IMR-90 (cell line): ENCODE measurements around the gene MED12L. TPM values are rescaled to one million over a fixed set of nuclear protein-coding genes. Genes with fewer than 3 reads are reported as not detected.
A peak's percentile ranks its signal among the peaks of the same experiment; 100 is the strongest.

Experiments used
- ATAC-seq: fragments of 200-7000 bp; cut with Tn5 transposase; 2 replicates; pipeline ENCODE4 v1.9.1; 2020; ENCODE audit warnings: low read depth, mild to moderate bottlenecking, moderate library complexity
- BruUV-seq: library from RNA; stranded (reverse); fragments of 400-500 nt; replicated peaks from 2 replicates; lab custom pipeline; 2021; lab: Mats Ljungman, UMichigan
- CTCF ChIA-PET: fragments of 300-600 bp; formaldehyde crosslinking; extraction: SDS; loops from one replicate; lab custom pipeline; 2021; ENCODE audit warnings: antibody characterized with exemption; lab: Yijun Ruan, JAX
- POLR2A ChIA-PET: fragments of 300-600 bp; sonication (Branson Sonifier 250); formaldehyde crosslinking; loops from one replicate; lab custom pipeline; 2022; ENCODE audit warnings: antibody characterized with exemption; ENCODE audit not compliant: unreplicated experiment; lab: Charles Lee
- DNase-seq: peaks from one replicate; pipeline ENCODE4 v3.0.0; 2013
- H2AFZ ChIP-seq: replicated peaks from 2 replicates; pipeline ENCODE3; 2013; ENCODE audit warnings: low read length, mild to moderate bottlenecking; ENCODE audit not compliant: poor library complexity
- H2AK5ac ChIP-seq: 2 replicates; pipeline ENCODE4 v1.6.1; 2013; ENCODE audit warnings: low read depth, low read length, inconsistent platforms
- H2AK9ac ChIP-seq: replicated peaks from 2 replicates; pipeline ENCODE3; 2013; ENCODE audit warnings: mild to moderate bottlenecking, low read depth, low read length, moderate library complexity; ENCODE audit not compliant: poor library complexity
- H2BK120ac ChIP-seq: 2 replicates; pipeline ENCODE4 v1.6.1; 2013; ENCODE audit warnings: low read depth, low read length, inconsistent platforms
- H2BK15ac ChIP-seq: 3 replicates; pipeline ENCODE4 v1.6.1; 2013; ENCODE audit warnings: low read depth, low read length, inconsistent platforms
- H2BK20ac ChIP-seq: 2 replicates; pipeline ENCODE4 v1.6.1; 2013; ENCODE audit warnings: low read depth, mild to moderate bottlenecking, inconsistent platforms, low read length, moderate library complexity
- H2BK5ac ChIP-seq: 2 replicates; pipeline ENCODE4 v1.6.1; 2013; ENCODE audit warnings: mild to moderate bottlenecking, low read depth, low read length, inconsistent platforms; ENCODE audit not compliant: poor library complexity, severe bottlenecking
- H3K14ac ChIP-seq: replicated peaks from 2 replicates; pipeline ENCODE4 v1.6.1; 2013; ENCODE audit warnings: low read depth, low read length, inconsistent platforms
- H3K18ac ChIP-seq: 2 replicates; pipeline ENCODE4 v1.6.1; 2013; ENCODE audit warnings: low read depth, low read length, control low read depth
- H3K23ac ChIP-seq: 2 replicates; pipeline ENCODE4 v1.6.1; 2013; ENCODE audit warnings: low read depth, low read length, inconsistent platforms
- H3K27ac ChIP-seq: 2 replicates; pipeline ENCODE4 v1.5.1; 2013; ENCODE audit warnings: mild to moderate bottlenecking, control low read depth, low read length; ENCODE audit not compliant: insufficient read depth
- H3K27me3 ChIP-seq: 2 replicates; pipeline ENCODE4 v1.6.1; 2013; ENCODE audit warnings: low read length; ENCODE audit not compliant: control insufficient read depth, insufficient read depth
- H3K36me3 ChIP-seq: 2 replicates; pipeline ENCODE4 v1.6.1; 2013; ENCODE audit warnings: low read length, mixed read lengths; ENCODE audit not compliant: control insufficient read depth, insufficient read depth
- H3K4ac ChIP-seq: 2 replicates; pipeline ENCODE4 v1.6.1; 2013; ENCODE audit warnings: low read depth, low read length, inconsistent platforms
- H3K4me1 ChIP-seq: 2 replicates; pipeline ENCODE4 v1.6.1; 2013; ENCODE audit warnings: low read length, mixed read lengths; ENCODE audit not compliant: control insufficient read depth, insufficient read depth
- H3K4me2 ChIP-seq: 2 replicates; pipeline ENCODE4 v1.6.1; 2013; ENCODE audit warnings: low read depth, mild to moderate bottlenecking, control low read depth, low read length, moderate library complexity
- H3K4me3 ChIP-seq: 2 replicates; pipeline ENCODE4 v1.5.1; 2013; ENCODE audit warnings: low read depth, mild to moderate bottlenecking, control low read depth, low read length, moderate library complexity; ENCODE audit not compliant: insufficient read depth
- H3K56ac ChIP-seq: 2 replicates; pipeline ENCODE4 v1.6.1; 2013; ENCODE audit warnings: low read length, inconsistent platforms; ENCODE audit not compliant: insufficient read depth; ENCODE audit errors: extremely low read depth
- H3K79me1 ChIP-seq, 2 experiments: 2 replicates each; pipeline ENCODE4 v1.6.1; 2013; ENCODE audit warnings: low read length in 2 of 2, inconsistent platforms in 1 of 2, low read depth in 1 of 2
- H3K9ac ChIP-seq: 2 replicates; pipeline ENCODE4 v1.6.1; 2013; ENCODE audit warnings: low read depth, low read length, control low read depth
- H3K9me1 ChIP-seq: 2 replicates; pipeline ENCODE4 v1.6.1; 2013; ENCODE audit warnings: low read length, inconsistent platforms; ENCODE audit not compliant: insufficient read depth
- H3K9me3 ChIP-seq: 2 replicates; pipeline ENCODE4 v1.6.1; 2013; ENCODE audit warnings: low read length; ENCODE audit not compliant: control insufficient read depth, insufficient read depth
- H4K20me1 ChIP-seq: 2 replicates; pipeline ENCODE4 v1.6.1; 2013; ENCODE audit warnings: low read length, inconsistent platforms; ENCODE audit not compliant: insufficient read depth
- H4K5ac ChIP-seq: 2 replicates; pipeline ENCODE4 v1.6.1; 2013; ENCODE audit warnings: mild to moderate bottlenecking, low read depth, low read length, control low read depth
- H4K8ac ChIP-seq, 2 experiments: 2 replicates each; pipeline ENCODE4 v1.6.1; 2013; ENCODE audit warnings: low read depth in 2 of 2, low read length in 2 of 2, control low read depth in 1 of 2, inconsistent platforms in 1 of 2
- H4K91ac ChIP-seq: 2 replicates; pipeline ENCODE4 v1.6.1; 2013; ENCODE audit warnings: low read depth, low read length, inconsistent platforms; ENCODE audit not compliant: insufficient read depth
- BHLHE40 ChIP-seq: fragments of 150-350 bp; IDR thresholded peaks from 2 replicates; pipeline ENCODE4 v1.6.1; 2016; ENCODE audit warnings: mild to moderate bottlenecking, low read depth, low read length
- CEBPB ChIP-seq: IDR thresholded peaks from 2 replicates; pipeline ENCODE4 v1.6.1; 2012; ENCODE audit warnings: low read depth, low read length, improper control_type of control experiment
- CHD1 ChIP-seq: IDR thresholded peaks from 2 replicates; pipeline ENCODE4 v1.6.1; 2012; ENCODE audit warnings: low read depth, low read length, improper control_type of control experiment
- ELK1 ChIP-seq: fragments of 150-350 bp; IDR thresholded peaks from 2 replicates; pipeline ENCODE4 v1.6.1; 2016; ENCODE audit warnings: low read depth, mild to moderate bottlenecking, low read length, moderate library complexity, borderline replicate concordance
- FOS ChIP-seq: fragments of 150-350 bp; IDR thresholded peaks from 2 replicates; pipeline ENCODE4 v1.6.1; 2016; ENCODE audit warnings: low read depth, low read length
- MAFK ChIP-seq: IDR thresholded peaks from 2 replicates; pipeline ENCODE4 v1.6.1; 2012; ENCODE audit warnings: low read depth, low read length, improper control_type of control experiment
- MAZ ChIP-seq: IDR thresholded peaks from 2 replicates; pipeline ENCODE4 v1.6.1; 2012; ENCODE audit warnings: low read depth, mild to moderate bottlenecking, low read length, improper control_type of control experiment, moderate library complexity, borderline replicate concordance
- NFE2L2 ChIP-seq: fragments of 150-350 bp; IDR thresholded peaks from 2 replicates; pipeline ENCODE4 v1.6.1; 2016; ENCODE audit warnings: low read depth, mild to moderate bottlenecking, low read length
- RAD21 ChIP-seq: IDR thresholded peaks from 2 replicates; pipeline ENCODE4 v1.6.1; 2012; ENCODE audit warnings: low read length, improper control_type of control experiment
- RCOR1 ChIP-seq: IDR thresholded peaks from 2 replicates; pipeline ENCODE4 v1.6.1; 2012; ENCODE audit warnings: mild to moderate bottlenecking, low read length, improper control_type of control experiment; ENCODE audit not compliant: insufficient replicate concordance
- RFX5 ChIP-seq: IDR thresholded peaks from 2 replicates; pipeline ENCODE4 v1.8.0; 2012; ENCODE audit warnings: low read depth, mild to moderate bottlenecking, low read length, moderate library complexity
- USF2 ChIP-seq: fragments of 150-350 bp; IDR thresholded peaks from 2 replicates; pipeline ENCODE4 v1.6.1; 2017; ENCODE audit warnings: mild to moderate bottlenecking, antibody characterized with exemption, low read length, low read depth
- WGBS, 2 experiments: methylation state at CpG; one replicate each; pipeline versions ENCODE4 v1.1.5 to v1.1.7; 2013; ENCODE audit warnings: missing lambda C conversion rate in 2 of 2; ENCODE audit not compliant: insufficient read length in 1 of 2; ENCODE audit errors: extremely low coverage in 2 of 2; 5-methylcytosine and 5-hydroxymethylcytosine counted together
- dilution Hi-C: fragments of 300-500 bp; cut with HindIII; formaldehyde crosslinking; loops from one replicate; pipeline ENCODE4 v1.14.3; 2018; ENCODE audit warnings: low sequenced_read_pairs; ENCODE audit not compliant: unreplicated experiment
- in situ Hi-C: fragments of 300-500 bp; cut with MboI; formaldehyde crosslinking; loops from 3 replicates; pipeline ENCODE4 v1.14.3; 2019; ENCODE audit warnings: low sequenced_read_pairs, inconsistent platforms, mixed read lengths
- intact Hi-C: fragments of 100-400 bp; cut with micrococcal nuclease; formaldehyde crosslinking; loops from 2 replicates; pipeline ENCODE4 v1.10.0; 2022
- polyA plus RNA-seq, 3 experiments: library from polyadenylated mRNA; depleted of rRNA; stranded (reverse); fragments of >200 nt; gene quantifications; 2 replicates each; pipeline ENCODE4 v1.2.3, GENCODE V29; 2012; ENCODE audit warnings: low replicate concordance in 1 of 3
- total RNA-seq: library from RNA; depleted of rRNA; stranded (reverse); fragments of >200 nt; gene quantifications from 2 replicates; pipeline ENCODE4 v1.2.3, GENCODE V29; 2012
- TF ChIP-seq, protein P1 (sequence below): conservative IDR thresholded peaks from 2 replicates; pipeline ENCODE4 v1.5.1; 2012; ENCODE audit warnings: mild to moderate bottlenecking, low read depth, low read length, improper control_type of control experiment

Gene MED12L
- total and polyA plus RNA-seq, 2 of the 4 experiments (the other 2 are of a cell fraction) = 0.05 to 0.18 TPM

DNA sequence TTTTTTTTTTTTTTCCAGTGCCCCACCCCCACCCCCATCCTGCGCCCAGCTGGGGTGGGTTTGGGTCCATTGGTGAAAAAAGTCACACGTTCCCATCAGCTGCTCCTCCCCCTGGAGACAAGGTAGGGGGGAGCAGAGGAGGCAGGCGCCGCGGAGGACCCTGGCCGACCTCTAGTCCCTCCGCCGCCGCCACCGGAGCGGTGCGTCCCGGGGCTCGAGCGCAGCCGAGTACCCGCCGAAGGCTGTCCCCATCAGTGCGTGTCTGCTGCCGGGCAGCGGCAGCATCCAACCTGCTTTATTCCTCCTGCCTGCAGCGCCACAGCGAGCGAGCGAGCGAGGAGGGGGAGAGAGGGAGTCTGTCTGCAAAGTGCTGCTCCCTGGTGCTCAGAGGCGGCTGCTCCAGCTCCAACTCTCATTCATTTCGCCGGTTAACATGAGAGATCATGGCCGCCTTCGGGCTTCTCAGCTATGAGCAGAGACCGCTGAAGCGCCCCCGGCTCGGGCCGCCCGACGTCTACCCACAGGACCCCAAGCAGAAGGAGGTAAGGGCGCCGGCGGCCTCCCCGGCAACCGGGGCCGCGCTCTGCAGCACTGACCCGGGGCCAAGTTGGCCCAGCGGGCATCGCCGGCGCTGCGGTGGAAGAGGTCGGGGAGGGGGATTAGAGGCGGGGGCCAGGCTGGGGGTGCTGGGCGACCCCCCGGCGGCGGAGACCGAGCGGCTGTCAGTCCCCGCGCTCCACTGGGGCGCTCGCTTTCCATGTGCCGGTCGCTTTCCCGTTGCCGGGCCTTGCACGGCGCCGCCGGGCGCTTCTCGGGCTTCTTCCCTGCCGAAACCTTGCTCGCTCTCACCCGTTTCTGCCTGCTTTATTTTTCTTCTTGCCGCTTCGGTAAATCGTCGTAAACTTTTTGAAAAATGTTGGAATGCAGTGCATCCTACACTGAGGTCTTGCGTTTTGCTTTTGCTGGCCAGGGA is 1.3 kb downstream of the MED12L start:
- H4K5ac ChIP-seq = no peak overlapping the region
- H3K23ac ChIP-seq = no peak overlapping the region
- peak overlapping the region; percentile 89 for H2AFZ ChIP-seq
- H3K4me3 ChIP-seq = peak overlapping the region; percentile 38
- 0% methylated on average over 40 of the region's 81 CpGs; no CpG with 5 or more reads in 1 of the 2 experiments for WGBS, 2 experiments
- ATAC-seq = peak; percentile 90
- H3K4me1 ChIP-seq = no peaks in the 10 kb centered on the region
- no peaks in the 10 kb centered on the region for H3K36me3 ChIP-seq
- no peak overlapping the region for H2AK5ac ChIP-seq
- H3K4me2 ChIP-seq = peak overlapping the region; percentile 47
- no peak overlapping the region for H3K27ac ChIP-seq
- H3K14ac ChIP-seq = no peak overlapping the region
- no peak overlapping the region for H3K18ac ChIP-seq
- no peaks in the 10 kb centered on the region for H3K9me1 ChIP-seq
- intact Hi-C loops (loop anchor here (1.0 to 5.0 kb wide), 5 partner anchors 49 to 364 kb away; no protein-coding TSS in a partner anchor), in situ Hi-C loops (no loop called here), dilution Hi-C loops (no loop called here)
- H2BK5ac ChIP-seq = no peak overlapping the region
- H4K20me1 ChIP-seq = no peaks in the 10 kb centered on the region
- no peak overlapping the region for H3K56ac ChIP-seq
- H4K91ac ChIP-seq = no peak overlapping the region
- no peak overlapping the region for H2BK120ac ChIP-seq
- no peak overlapping the region for H2BK20ac ChIP-seq
- peaks cover 47% of the 10 kb centered on the region for H3K27me3 ChIP-seq
- ChIA-PET CTCF (interaction anchor here (0.6 to 1.3 kb wide), 4 partner anchors 56 to 85 kb away, joined by 3 to 4 read pairs (median 4); no protein-coding TSS in a partner anchor), POLR2A (no interaction called here)
- no peak overlapping the region for H3K9ac ChIP-seq
- H4K8ac ChIP-seq = no peak overlapping the region
- no peaks in the 10 kb centered on the region for H3K9me3 ChIP-seq
- no peak overlapping the region for H2BK15ac ChIP-seq
- no peaks in the 10 kb centered on the region for H3K79me1 ChIP-seq
- no peak overlapping the region for H3K4ac ChIP-seq
- BruUV-seq = no TSS peak
- DNase-seq = peak; percentile 86
- peak overlapping the region; percentile 57 for H2AK9ac ChIP-seq
- TF ChIP-seq MAFK (no peak), RFX5 (no peak), FOS (no peak), NFE2L2 (no peak), ELK1 (no peak), CEBPB (no peak), RAD21 (peak; percentile 57), CHD1 (no peak), USF2 (no peak), MAZ (peak; percentile 57; the same call in 1 of the 2 replicates), BHLHE40 (no peak), RCOR1 (no peak)
- TF ChIP-seq, protein P1, sequence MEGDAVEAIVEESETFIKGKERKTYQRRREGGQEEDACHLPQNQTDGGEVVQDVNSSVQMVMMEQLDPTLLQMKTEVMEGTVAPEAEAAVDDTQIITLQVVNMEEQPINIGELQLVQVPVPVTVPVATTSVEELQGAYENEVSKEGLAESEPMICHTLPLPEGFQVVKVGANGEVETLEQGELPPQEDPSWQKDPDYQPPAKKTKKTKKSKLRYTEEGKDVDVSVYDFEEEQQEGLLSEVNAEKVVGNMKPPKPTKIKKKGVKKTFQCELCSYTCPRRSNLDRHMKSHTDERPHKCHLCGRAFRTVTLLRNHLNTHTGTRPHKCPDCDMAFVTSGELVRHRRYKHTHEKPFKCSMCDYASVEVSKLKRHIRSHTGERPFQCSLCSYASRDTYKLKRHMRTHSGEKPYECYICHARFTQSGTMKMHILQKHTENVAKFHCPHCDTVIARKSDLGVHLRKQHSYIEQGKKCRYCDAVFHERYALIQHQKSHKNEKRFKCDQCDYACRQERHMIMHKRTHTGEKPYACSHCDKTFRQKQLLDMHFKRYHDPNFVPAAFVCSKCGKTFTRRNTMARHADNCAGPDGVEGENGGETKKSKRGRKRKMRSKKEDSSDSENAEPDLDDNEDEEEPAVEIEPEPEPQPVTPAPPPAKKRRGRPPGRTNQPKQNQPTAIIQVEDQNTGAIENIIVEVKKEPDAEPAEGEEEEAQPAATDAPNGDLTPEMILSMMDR = peak; percentile 66
